Cerebellar cortex (tissue), 1 donor: ENCODE data around the gene KRT82.

Experiments used
- DNase-seq: peaks from one replicate; pipeline ENCODE4 v3.0.0-alpha.2; 2015; ENCODE audit warnings: low spot score

KRT82 gene

DNA sequence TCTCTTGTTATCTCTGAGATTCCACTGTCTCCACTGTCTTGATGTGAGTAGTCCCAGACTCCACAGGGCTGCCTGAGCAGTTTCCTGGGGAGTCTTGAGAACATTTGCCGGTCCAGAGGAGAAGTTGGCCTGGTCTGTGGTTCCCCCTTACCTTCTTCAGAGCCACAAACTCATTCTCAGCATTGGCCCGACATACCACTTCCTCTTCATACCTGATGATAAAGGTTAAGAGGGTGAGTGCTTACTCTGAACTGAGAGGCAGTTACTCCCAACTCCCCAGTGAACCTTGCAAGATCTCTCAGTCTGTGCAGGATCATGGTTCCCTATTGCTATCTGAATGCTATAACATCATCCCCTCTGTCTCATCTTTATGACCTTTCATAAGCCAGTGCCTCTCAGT, 23.3 kb downstream of the KRT82 start:
- DNase-seq, result no peak

- DNase-seq, result no peak
These were observed 24.9 kb downstream of the KRT82 start for GRCh38 chr12:52381206-52381605.

GRCh38 chr12:52380271-52380694, 25.9 kb downstream of the KRT82 start:
- DNase-seq, result peak; percentile 31

DNA sequence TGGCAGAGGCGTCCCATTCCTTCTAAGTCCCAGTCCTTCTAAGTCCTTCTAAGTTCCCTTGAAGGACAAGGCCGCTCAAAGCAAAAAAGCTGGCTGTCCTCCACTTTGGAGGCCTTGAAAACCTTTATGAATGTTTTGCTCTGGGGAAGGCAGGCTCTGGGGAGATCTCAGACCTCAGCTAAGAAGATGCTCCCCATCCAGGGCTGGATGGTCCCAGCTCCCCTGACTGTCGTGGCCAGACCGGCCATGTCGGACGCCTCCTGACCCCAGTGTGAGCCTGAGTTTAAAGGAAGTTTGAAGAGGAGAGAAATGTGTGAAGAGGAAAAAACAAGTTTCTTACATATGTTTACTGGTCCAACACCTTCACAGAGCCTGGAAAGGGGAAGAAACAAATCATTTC, 26.6 kb downstream of the KRT82 start:
- no peak for DNase-seq

- DNase-seq, result no peak
These were observed 28.0 kb downstream of the KRT82 start for GRCh38 chr12:52378091-52378490.

GRCh38 chr12:52377266-52377665, 28.9 kb downstream of the KRT82 start:
- DNase-seq, result no peak

GRCh38 chr12:52372216-52373154, 33.6 kb downstream of the KRT82 start:
- DNase-seq, result peak; percentile 48

DNA sequence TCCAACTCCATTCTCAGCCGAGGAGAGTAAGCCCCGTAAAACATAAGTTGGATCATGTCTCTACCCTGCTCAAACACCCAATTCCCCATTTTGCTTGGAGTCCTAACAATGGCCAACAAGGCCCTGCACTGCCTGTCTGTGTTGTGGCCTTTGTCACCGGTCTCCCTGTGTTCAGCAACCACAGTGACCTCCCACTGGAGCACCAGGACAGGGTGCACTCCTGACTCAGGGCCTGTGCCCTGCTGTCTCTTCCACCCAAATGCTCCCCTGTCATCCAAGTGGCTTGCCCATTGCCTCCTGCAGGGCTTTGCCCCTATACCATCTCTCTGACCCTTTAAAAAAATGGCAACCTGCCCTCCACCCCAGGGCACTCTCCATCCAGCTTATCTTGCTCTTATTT, 34.4 kb downstream of the KRT82 start:
- DNase-seq, result no peak

- DNase-seq, result peak; percentile 14
These were observed 35.1 kb downstream of the KRT82 start for GRCh38 chr12:52370926-52371608.

GRCh38 chr12:52369809-52370208, 36.3 kb downstream of the KRT82 start:
- no peak for DNase-seq

DNA sequence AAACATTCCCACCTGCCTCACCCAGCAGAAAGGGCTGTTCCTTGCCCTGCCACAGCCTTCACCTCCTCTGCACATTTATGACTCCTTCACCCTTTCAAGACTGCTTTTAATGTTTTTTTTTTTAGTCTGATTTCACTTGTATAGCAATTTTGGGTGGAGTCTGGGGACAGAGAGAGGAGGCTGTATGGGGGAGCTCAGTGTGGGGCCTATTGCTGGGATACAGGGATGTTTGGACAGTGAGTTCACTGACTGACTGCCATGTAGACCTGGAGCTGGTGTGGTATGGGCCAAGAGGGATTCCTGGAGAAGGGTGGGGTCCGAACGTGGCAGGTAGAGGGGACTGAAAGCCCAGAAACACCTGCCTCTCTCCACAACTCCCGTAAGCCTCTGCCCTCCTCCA, 36.9 kb downstream of the KRT82 start:
- DNase-seq, result no peak

GRCh38 chr12:52368508-52368907, 37.6 kb downstream of the KRT82 start:
- no peak for DNase-seq

DNA sequence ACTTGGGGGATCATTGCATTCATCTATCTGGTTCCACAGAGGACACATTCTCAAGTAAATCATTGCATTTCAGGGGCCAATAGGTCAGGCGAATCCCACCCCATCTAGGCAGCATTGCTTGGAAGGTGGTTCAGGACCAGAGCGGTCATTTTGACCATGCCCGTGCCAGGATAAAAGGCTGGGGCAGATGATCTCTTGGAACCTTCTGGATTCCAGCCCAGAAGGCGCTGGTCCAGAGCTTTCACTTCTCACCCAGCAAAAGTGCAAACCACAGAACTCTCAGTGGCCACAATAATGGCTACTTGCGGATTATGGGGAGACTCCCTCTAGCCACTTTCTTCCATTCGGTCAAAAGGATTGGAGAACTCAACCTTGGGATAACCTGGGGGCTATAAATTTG, 38.3 kb downstream of the KRT82 start:
- DNase-seq, result no peak

GRCh38 chr12:52366738-52367485, 39.2 kb downstream of the KRT82 start, which contains the start of gene KRT85:
TSS of gene KRT85 (minus strand) at chr12:52367481. CDS start at chr12:52367405, 76 bp downstream.
- DNase-seq, result no peak

DNA sequence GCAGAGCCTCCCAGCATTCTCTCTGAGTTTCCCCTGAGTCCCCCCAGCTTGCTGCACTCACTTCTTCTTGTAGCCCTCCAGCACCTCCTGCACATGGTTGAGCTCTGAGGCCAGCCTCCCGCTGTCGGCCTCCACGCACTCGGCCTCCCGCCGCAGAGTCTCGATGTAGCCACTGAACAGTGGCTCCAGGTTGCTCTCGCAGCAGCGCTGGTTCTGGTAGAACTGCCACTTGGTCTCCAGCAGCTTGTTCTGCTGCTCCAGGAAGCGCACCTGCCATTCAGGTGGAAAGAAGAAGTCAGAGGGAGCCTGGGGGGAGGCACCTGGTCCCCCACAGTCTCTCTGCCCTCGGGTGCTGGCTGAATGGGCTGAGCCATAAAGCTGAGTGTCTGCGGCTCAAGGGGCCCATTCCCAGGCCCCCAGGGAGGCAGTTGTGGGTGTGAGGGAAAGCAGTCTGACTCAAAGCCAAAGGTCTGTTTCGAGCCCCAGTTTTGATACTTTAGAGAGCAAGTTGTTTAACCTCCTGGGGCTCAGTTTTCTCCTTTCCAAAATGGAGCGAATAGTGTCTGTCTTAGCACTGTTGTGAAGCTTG, 41.1 kb downstream of the KRT82 start:
- DNase-seq, result no peak

- no peak for DNase-seq
These were observed 42.1 kb downstream of the KRT82 start for GRCh38 chr12:52364061-52364460.

GRCh38 chr12:52363111-52363679, 42.9 kb downstream of the KRT82 start:
- no peak for DNase-seq

DNA sequence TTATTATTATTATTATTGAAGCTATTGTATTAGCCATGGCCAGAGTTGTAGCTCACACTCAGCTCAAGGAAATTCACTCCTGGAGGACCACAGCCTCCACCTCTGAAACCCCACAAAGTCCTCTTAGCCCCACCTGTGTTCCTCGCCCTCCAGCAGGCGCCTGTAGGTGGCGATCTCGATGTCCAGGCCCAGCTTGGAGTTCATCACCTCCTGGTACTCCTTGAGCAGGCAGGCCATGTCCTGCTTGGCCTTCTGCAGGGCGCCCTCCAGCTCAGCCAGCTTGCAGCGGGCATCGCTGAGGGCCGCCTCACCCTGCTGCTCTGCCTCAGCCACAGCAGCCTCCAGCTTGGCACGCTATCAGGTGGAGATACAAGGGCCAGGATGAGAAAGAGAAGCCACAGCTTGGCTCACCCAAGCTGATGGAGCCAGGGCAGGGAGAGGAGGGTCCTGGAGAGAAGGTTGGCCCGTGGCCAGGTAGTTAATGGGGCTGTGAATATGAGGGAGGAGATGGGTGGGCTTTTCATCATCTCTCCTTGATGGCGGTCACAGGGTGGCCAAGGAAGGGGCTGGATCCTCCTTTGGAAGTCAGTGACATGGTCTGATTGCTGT, 43.9 kb downstream of the KRT82 start:
- no peak for DNase-seq

- no peak for DNase-seq
These were observed 44.6 kb downstream of the KRT82 start for GRCh38 chr12:52361553-52361952.

DNA sequence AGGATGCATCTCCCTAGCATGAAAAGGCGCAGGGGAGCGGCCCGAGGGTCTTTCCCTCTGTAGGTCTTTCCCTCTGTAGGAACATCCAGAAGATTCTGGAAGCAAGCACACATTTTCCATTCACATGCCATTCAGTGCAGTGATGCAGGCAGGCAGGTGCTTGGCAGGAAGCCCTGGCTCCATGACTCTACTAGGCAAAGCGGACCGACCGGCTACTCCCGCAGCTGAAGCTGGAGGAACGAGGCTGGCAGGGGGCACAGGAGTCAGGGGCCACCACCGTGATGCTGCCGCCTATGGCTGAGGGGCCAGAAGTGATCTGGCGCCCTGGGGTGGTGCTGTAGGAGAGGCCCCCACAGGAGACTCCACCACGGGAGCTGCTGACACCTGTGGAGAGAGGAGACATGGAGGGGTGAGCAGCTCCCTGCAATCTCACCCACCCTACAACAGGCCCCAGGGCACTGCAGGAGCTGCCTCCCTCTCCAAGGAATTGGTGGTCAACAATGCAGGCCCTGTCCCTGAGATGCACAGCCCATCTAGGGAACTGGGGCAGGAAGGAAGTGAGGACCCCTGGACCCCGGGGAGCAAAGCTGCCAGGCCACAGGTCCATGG, 45.4 kb downstream of the KRT82 start:
- no peak for DNase-seq
